GM20000 (cell line): ENCODE measurements around the gene SINHCAF.
A peak's percentile ranks its signal among the peaks of the same experiment; 100 is the strongest.

Source experiments
- DNase-seq: peaks from one replicate; pipeline ENCODE4 v3.0.0; 2012; ENCODE audit warnings: low spot score
- CTCF ChIP-seq: IDR thresholded peaks from 2 replicates; pipeline ENCODE4 v1.5.1; 2012; ENCODE audit warnings: mild to moderate bottlenecking, control low read depth; ENCODE audit errors: extremely low read depth, missing control alignments

SINHCAF gene

DNA sequence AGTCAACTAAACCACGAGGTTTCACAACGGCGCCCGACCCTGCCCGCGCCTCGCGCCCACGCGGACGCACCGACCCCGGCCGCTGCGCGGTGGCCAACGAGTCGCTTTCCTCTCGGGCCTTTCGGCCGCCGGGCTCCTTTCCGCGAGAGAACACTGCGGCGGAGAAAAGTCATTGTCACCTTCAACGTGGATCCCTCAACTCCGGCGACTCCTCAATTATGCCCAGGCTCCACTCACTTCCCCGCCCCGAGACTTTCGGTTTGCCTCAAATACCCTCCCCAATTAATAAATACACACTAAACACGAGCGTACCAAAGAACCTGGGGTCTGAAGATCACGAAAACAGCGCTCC, 450 bp downstream of the SINHCAF start:
- DNase-seq = peak; percentile 47

GRCh38 chr12:31324845-31325523, 966 bp downstream of the SINHCAF start:
- peak; percentile 55 for DNase-seq
- TF ChIP-seq CTCF = no peak

More for the DNA sequence above, 450 bp downstream of the SINHCAF start:
- no peak for TF ChIP-seq CTCF

GRCh38 chr12:31324116-31324844, 1.7 kb downstream of the SINHCAF start:
- no peak for TF ChIP-seq CTCF
- DNase-seq = peak; percentile 80

DNA sequence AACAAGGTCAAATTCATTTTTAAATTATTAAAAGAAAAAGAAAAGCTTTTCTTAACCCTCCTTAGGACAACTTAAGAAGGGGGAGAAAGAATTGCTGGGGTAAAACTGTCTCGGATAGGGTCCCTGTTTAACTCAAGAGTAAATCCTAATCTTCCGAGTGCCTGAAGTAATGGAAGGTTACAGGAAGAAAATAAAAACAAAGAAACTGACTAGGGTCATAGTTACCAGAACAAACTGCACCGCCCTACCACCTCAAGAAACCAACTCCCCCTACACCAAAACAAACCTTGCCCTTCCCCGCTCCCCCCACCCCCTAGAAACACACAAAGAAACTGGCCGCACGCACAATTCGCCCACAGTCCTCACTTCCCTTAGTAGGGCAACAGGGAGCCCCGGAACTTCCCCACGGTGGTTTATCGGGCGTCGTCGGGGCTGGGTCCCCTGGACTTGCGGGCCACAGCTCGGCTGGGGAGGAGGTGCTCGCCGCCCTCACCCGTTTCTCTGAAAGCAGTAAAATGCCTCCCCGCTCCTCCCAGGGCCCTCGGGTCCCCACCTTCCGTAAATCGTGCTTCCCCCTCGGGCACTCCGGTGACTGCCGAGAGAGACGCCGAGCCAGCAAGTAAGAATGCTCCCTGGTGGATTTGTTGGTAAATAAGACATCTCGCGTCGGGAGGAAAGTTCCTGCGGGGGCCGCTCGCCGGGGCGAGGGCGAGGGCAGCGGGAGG, 2.4 kb downstream of the SINHCAF start:
- peak; percentile 63 for DNase-seq
- no peak for TF ChIP-seq CTCF

DNA sequence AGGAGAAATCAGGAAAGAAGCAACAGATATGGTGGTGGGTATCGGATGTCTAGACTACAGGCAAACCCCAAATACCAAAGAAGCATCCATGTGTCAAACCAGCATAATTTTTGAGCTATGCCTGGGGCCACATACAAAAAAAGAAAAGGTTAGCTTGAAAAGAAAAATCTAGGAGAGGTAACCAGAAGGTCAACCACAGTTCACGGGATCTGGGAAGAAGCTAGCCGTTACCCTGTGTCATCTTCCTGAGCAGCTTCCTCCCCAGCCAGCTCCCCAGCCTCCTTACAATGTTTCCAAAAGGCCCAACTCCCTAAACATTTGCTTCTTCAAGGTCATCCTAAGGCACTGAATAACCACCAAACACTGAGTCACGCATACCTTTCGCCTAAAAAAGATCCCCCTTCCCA, 3.1 kb downstream of the SINHCAF start:
- DNase-seq = no peak

GRCh38 chr12:31321897-31322228, 4.1 kb downstream of the SINHCAF start:
- DNase-seq = no peak

More for the DNA sequence above, 3.1 kb downstream of the SINHCAF start:
- no peak for TF ChIP-seq CTCF

More at GRCh38 chr12:31321897-31322228, 4.1 kb downstream of the SINHCAF start:
- no peak for TF ChIP-seq CTCF
